ENCODE results near the gene DYNC2I2. TPM values are rescaled to one million over a fixed set of nuclear protein-coding genes. Genes with fewer than 3 reads are reported as not detected.

The DYNC2I2 gene
- total RNA-seq, 1 experiment from 2014 or later: 71.1 TPM

DNA sequence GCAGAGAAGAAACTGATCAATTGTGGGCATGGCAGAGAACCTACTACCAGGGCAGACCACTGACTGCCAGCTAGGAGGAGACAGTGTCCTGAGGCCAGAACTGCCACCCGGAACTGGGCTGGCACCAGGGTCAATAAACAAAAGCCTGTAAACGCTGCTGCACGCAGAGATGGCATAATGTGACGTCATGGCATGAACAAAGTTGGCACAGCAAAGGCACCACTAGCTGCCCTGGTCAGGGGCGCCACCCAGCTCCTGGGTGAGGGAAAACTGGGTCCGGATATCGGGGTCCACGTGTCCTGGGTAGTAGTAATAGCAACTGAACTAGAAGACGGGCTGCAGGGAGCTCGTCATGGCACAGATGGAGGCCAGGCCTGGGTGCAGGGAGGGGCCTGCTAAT is 32.1 kb downstream of the DYNC2I2 start:
- Mint-ChIP-seq H3K27ac (no peak overlapping the region), H3K9me3 (no peaks in the 10 kb centered on the region), H3K4me3 (no peak overlapping the region), H3K4me1 (no peaks in the 10 kb centered on the region), H3K36me3 (peaks cover 54% of the 10 kb centered on the region), H3K27me3 (ENCODE audit: low read depth) (no peaks in the 10 kb centered on the region)
- DNase-seq (ENCODE audit: low spot score): no peak
- ATAC-seq: no peak
- ChIA-PET CTCF (interaction anchor here (1.1 to 1.4 kb wide), 2 partner anchors 8 to 12 kb away, joined by 3 to 5 read pairs; no protein-coding TSS in a partner anchor), POLR2A (interaction anchor here (1.1 to 1.2 kb wide), 2 partner anchors 9 to 20 kb away, joined by 3 to 6 read pairs; no protein-coding TSS in a partner anchor)
- TF ChIP-seq ZNF263 (CRISPR knock-in tag; IDR thresholded peaks at IDR 0.05; ENCODE audit: low read depth) (no peak), ELF4 (CRISPR knock-in tag; IDR thresholded peaks at IDR 0.05; ENCODE audit: low read depth) (no peak), SP1 (CRISPR knock-in tag; conservative IDR thresholded peaks at IDR 0.05) (no peak), EMX1 (CRISPR knock-in tag; IDR thresholded peaks at IDR 0.05) (no peak), ATF1 (CRISPR knock-in tag; IDR thresholded peaks at IDR 0.05) (no peak), ZNF232 (CRISPR knock-in tag; IDR thresholded peaks at IDR 0.05) (no peak), ZNF396 (CRISPR knock-in tag; IDR thresholded peaks at IDR 0.05; ENCODE audit: borderline replicate concordance) (no peak), TCF7 (CRISPR knock-in tag; IDR thresholded peaks at IDR 0.05; ENCODE audit: low read depth) (no peak), ESRRA (CRISPR knock-in tag; IDR thresholded peaks at IDR 0.05; ENCODE audit: borderline replicate concordance) (no peak), GRHL2 (CRISPR knock-in tag; IDR thresholded peaks at IDR 0.05; ENCODE audit: insufficient replicate concordance, severe bottlenecking) (no peak), GABPB1 (CRISPR knock-in tag; IDR thresholded peaks at IDR 0.05) (no peak)
- TF ChIP-seq, protein P1, sequence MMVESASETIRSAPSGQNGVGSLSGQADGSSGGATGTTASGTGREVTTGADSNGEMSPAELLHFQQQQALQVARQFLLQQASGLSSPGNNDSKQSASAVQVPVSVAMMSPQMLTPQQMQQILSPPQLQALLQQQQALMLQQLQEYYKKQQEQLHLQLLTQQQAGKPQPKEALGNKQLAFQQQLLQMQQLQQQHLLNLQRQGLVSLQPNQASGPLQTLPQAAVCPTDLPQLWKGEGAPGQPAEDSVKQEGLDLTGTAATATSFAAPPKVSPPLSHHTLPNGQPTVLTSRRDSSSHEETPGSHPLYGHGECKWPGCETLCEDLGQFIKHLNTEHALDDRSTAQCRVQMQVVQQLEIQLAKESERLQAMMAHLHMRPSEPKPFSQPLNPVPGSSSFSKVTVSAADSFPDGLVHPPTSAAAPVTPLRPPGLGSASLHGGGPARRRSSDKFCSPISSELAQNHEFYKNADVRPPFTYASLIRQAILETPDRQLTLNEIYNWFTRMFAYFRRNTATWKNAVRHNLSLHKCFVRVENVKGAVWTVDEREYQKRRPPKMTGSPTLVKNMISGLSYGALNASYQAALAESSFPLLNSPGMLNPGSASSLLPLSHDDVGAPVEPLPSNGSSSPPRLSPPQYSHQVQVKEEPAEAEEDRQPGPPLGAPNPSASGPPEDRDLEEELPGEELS (CRISPR knock-in tag; IDR thresholded peaks at IDR 0.05): no peak
- TF ChIP-seq, protein P2, sequence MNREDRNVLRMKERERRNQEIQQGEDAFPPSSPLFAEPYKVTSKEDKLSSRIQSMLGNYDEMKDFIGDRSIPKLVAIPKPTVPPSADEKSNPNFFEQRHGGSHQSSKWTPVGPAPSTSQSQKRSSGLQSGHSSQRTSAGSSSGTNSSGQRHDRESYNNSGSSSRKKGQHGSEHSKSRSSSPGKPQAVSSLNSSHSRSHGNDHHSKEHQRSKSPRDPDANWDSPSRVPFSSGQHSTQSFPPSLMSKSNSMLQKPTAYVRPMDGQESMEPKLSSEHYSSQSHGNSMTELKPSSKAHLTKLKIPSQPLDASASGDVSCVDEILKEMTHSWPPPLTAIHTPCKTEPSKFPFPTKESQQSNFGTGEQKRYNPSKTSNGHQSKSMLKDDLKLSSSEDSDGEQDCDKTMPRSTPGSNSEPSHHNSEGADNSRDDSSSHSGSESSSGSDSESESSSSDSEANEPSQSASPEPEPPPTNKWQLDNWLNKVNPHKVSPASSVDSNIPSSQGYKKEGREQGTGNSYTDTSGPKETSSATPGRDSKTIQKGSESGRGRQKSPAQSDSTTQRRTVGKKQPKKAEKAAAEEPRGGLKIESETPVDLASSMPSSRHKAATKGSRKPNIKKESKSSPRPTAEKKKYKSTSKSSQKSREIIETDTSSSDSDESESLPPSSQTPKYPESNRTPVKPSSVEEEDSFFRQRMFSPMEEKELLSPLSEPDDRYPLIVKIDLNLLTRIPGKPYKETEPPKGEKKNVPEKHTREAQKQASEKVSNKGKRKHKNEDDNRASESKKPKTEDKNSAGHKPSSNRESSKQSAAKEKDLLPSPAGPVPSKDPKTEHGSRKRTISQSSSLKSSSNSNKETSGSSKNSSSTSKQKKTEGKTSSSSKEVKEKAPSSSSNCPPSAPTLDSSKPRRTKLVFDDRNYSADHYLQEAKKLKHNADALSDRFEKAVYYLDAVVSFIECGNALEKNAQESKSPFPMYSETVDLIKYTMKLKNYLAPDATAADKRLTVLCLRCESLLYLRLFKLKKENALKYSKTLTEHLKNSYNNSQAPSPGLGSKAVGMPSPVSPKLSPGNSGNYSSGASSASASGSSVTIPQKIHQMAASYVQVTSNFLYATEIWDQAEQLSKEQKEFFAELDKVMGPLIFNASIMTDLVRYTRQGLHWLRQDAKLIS (CRISPR knock-in tag; IDR thresholded peaks at IDR 0.05; ENCODE audit: borderline replicate concordance): no peak
- TF ChIP-seq, protein P3, sequence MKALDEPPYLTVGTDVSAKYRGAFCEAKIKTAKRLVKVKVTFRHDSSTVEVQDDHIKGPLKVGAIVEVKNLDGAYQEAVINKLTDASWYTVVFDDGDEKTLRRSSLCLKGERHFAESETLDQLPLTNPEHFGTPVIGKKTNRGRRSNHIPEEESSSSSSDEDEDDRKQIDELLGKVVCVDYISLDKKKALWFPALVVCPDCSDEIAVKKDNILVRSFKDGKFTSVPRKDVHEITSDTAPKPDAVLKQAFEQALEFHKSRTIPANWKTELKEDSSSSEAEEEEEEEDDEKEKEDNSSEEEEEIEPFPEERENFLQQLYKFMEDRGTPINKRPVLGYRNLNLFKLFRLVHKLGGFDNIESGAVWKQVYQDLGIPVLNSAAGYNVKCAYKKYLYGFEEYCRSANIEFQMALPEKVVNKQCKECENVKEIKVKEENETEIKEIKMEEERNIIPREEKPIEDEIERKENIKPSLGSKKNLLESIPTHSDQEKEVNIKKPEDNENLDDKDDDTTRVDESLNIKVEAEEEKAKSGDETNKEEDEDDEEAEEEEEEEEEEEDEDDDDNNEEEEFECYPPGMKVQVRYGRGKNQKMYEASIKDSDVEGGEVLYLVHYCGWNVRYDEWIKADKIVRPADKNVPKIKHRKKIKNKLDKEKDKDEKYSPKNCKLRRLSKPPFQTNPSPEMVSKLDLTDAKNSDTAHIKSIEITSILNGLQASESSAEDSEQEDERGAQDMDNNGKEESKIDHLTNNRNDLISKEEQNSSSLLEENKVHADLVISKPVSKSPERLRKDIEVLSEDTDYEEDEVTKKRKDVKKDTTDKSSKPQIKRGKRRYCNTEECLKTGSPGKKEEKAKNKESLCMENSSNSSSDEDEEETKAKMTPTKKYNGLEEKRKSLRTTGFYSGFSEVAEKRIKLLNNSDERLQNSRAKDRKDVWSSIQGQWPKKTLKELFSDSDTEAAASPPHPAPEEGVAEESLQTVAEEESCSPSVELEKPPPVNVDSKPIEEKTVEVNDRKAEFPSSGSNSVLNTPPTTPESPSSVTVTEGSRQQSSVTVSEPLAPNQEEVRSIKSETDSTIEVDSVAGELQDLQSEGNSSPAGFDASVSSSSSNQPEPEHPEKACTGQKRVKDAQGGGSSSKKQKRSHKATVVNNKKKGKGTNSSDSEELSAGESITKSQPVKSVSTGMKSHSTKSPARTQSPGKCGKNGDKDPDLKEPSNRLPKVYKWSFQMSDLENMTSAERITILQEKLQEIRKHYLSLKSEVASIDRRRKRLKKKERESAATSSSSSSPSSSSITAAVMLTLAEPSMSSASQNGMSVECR (CRISPR knock-in tag; IDR thresholded peaks at IDR 0.05; ENCODE audit: borderline replicate concordance): no peak
- TF ChIP-seq, protein P4, sequence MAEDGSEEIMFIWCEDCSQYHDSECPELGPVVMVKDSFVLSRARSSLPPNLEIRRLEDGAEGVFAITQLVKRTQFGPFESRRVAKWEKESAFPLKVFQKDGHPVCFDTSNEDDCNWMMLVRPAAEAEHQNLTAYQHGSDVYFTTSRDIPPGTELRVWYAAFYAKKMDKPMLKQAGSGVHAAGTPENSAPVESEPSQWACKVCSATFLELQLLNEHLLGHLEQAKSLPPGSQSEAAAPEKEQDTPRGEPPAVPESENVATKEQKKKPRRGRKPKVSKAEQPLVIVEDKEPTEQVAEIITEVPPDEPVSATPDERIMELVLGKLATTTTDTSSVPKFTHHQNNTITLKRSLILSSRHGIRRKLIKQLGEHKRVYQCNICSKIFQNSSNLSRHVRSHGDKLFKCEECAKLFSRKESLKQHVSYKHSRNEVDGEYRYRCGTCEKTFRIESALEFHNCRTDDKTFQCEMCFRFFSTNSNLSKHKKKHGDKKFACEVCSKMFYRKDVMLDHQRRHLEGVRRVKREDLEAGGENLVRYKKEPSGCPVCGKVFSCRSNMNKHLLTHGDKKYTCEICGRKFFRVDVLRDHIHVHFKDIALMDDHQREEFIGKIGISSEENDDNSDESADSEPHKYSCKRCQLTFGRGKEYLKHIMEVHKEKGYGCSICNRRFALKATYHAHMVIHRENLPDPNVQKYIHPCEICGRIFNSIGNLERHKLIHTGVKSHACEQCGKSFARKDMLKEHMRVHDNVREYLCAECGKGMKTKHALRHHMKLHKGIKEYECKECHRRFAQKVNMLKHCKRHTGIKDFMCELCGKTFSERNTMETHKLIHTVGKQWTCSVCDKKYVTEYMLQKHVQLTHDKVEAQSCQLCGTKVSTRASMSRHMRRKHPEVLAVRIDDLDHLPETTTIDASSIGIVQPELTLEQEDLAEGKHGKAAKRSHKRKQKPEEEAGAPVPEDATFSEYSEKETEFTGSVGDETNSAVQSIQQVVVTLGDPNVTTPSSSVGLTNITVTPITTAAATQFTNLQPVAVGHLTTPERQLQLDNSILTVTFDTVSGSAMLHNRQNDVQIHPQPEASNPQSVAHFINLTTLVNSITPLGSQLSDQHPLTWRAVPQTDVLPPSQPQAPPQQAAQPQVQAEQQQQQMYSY (CRISPR knock-in tag; IDR thresholded peaks at IDR 0.05): no peak
- TF ChIP-seq, protein P5, sequence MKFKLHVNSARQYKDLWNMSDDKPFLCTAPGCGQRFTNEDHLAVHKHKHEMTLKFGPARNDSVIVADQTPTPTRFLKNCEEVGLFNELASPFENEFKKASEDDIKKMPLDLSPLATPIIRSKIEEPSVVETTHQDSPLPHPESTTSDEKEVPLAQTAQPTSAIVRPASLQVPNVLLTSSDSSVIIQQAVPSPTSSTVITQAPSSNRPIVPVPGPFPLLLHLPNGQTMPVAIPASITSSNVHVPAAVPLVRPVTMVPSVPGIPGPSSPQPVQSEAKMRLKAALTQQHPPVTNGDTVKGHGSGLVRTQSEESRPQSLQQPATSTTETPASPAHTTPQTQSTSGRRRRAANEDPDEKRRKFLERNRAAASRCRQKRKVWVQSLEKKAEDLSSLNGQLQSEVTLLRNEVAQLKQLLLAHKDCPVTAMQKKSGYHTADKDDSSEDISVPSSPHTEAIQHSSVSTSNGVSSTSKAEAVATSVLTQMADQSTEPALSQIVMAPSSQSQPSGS (CRISPR knock-in tag; IDR thresholded peaks at IDR 0.05; ENCODE audit: borderline replicate concordance, low read depth): no peak
- TF ChIP-seq, protein P6, sequence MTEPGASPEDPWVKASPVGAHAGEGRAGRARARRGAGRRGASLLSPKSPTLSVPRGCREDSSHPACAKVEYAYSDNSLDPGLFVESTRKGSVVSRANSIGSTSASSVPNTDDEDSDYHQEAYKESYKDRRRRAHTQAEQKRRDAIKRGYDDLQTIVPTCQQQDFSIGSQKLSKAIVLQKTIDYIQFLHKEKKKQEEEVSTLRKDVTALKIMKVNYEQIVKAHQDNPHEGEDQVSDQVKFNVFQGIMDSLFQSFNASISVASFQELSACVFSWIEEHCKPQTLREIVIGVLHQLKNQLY (CRISPR knock-in tag; IDR thresholded peaks at IDR 0.05): no peak
- TF ChIP-seq, protein P7, sequence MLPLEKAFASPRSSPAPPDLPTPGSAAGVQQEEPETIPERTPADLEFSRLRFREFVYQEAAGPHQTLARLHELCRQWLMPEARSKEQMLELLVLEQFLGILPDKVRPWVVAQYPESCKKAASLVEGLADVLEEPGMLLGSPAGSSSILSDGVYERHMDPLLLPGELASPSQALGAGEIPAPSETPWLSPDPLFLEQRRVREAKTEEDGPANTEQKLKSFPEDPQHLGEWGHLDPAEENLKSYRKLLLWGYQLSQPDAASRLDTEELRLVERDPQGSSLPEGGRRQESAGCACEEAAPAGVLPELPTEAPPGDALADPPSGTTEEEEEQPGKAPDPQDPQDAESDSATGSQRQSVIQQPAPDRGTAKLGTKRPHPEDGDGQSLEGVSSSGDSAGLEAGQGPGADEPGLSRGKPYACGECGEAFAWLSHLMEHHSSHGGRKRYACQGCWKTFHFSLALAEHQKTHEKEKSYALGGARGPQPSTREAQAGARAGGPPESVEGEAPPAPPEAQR (CRISPR knock-in tag; IDR thresholded peaks at IDR 0.05): no peak

All from WTC11 (cell line).